OCI-LY1 (cell line): Measurements from ENCODE around the gene POLRMT.

Experiments
- CTCF ChIP-seq: fragments of 200-600 bp; sonication (generic), shearing (Covaris generic); IDR thresholded peaks from 2 replicates; pipeline ENCODE4 v1.5.1; 2017; ENCODE audit warnings: mild to moderate bottlenecking, antibody characterized with exemption, low read length, moderate library complexity, mixed read lengths
- EZH2 ChIP-seq: fragments of 200-600 bp; sonication (generic), shearing (Covaris generic); IDR thresholded peaks from 2 replicates; pipeline ENCODE4 v1.8.0; 2017; ENCODE audit warnings: borderline replicate concordance, mixed run types, mild to moderate bottlenecking, antibody characterized with exemption, low read length, moderate library complexity, mixed read lengths

- TF ChIP-seq CTCF (no peak), EZH2 (no peak)
These were observed 21.9 kb downstream of the POLRMT start for GRCh38 chr19:611481-611868.
